ENCODE measurements around the gene FRY. TPM values are rescaled to one million over a fixed set of nuclear protein-coding genes. Genes with fewer than 3 reads are reported as not detected.

FRY gene
- total RNA-seq, 3 donors from 2014 or later = 9.2 to 38.5 (median 10.5) TPM

DNA sequence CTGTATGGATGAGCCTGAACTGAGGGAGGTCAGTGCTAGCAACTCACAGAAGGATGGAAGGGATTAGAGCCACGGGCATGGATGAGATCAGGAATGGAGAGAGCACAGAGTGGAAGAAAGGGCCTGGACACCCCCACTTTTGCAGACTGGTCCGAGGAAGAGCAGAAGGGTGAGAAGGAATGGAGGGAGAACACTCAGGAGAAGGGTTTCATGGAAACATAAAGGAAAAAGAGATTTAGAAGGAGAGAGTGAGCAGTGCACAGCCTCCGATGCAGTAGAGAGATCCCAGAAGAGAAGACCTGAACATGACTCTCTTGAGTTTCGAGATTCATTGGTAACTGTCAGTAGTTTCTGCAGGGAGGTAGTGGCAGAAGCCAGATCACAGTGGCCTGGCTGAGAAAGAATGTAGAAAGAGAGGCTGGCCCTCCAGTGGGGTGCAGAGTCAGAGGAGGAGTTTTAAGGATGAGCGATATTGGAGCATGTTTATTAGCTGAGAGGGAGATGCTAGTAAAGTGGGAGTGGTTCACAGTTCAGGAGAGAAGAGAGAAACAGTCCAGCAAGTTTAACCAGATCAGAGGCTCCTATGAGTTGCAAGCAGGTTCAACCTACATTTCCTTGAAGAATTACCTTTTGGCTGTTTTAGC, 174.6 kb downstream of the FRY start:
- TF ChIP-seq, protein P1, sequence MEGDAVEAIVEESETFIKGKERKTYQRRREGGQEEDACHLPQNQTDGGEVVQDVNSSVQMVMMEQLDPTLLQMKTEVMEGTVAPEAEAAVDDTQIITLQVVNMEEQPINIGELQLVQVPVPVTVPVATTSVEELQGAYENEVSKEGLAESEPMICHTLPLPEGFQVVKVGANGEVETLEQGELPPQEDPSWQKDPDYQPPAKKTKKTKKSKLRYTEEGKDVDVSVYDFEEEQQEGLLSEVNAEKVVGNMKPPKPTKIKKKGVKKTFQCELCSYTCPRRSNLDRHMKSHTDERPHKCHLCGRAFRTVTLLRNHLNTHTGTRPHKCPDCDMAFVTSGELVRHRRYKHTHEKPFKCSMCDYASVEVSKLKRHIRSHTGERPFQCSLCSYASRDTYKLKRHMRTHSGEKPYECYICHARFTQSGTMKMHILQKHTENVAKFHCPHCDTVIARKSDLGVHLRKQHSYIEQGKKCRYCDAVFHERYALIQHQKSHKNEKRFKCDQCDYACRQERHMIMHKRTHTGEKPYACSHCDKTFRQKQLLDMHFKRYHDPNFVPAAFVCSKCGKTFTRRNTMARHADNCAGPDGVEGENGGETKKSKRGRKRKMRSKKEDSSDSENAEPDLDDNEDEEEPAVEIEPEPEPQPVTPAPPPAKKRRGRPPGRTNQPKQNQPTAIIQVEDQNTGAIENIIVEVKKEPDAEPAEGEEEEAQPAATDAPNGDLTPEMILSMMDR (IDR thresholded peaks at IDR 0.05) = no peak
- Histone ChIP-seq H3K36me3 (ENCODE audit: low read depth) (no peaks in the 10 kb centered on the region), H3K4me1 (ENCODE audit: low read depth) (peaks cover 4% of the 10 kb centered on the region), H3K4me3 (no peak overlapping the region), H3K9me3 (no peaks in the 10 kb centered on the region)
- DNase-seq (no peak), ATAC-seq (peak; percentile 13)
- intact Hi-C loops (cut with DNase I, micrococcal nuclease) = no loop called here

DNA sequence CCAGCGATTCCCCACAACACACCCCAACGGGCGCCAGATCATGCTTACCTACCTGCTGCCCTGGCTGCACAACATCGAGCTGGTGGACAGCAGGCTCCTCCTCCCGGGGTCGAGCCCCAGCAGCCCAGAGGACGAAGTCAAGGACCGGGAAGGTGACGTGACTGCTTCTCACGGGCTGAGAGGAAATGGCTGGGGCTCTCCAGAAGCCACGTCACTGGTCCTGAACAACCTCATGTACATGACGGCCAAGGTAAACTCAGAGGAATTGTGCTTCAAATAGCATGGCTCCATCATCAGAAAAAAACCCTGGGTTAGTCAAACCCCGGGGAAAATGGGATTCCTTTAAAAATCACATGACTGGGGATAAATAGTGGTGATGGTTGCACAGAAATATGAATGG, 177.3 kb downstream of the FRY start:
- intact Hi-C loops (cut with DNase I, micrococcal nuclease) = no loop called here
- no peak for ATAC-seq
- Histone ChIP-seq H3K36me3 (ENCODE audit: low read depth) (no peaks in the 10 kb centered on the region), H3K4me1 (ENCODE audit: low read depth) (peaks cover 4% of the 10 kb centered on the region), H3K4me3 (no peak overlapping the region), H3K9me3 (no peaks in the 10 kb centered on the region)
- no peak for DNase-seq
- TF ChIP-seq, protein P1 (IDR thresholded peaks at IDR 0.05) = no peak

DNA sequence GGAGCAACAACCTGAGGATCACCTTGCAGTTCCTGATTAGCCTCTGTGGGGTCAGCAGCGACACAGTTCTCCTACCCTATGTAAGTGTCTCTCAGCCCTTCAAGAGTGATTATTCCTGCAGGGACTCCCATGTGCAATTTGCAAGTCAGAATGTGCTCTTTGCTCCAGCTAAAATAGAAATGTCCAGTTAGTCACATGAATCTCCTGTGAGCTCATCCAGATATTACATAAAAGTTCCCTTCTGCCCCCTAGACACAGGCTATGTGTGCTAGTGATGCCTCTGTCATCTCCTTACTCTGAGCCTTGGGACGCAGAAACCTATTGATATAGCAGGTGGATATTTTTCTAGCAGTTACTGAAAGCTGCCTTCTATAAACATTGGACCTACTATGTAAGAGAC, 178.1 kb downstream of the FRY start:
- TF ChIP-seq, protein P1 (IDR thresholded peaks at IDR 0.05) = no peak
- no peak for ATAC-seq
- no peaks in the 10 kb centered on the region for H3K9me3 ChIP-seq
- no peak overlapping the region for H3K4me3 ChIP-seq
- DNase-seq = no peak
- H3K4me1 ChIP-seq (ENCODE audit: low read depth) = peaks cover 4% of the 10 kb centered on the region
- H3K36me3 ChIP-seq (ENCODE audit: low read depth) = no peaks in the 10 kb centered on the region
- intact Hi-C loops (cut with DNase I, micrococcal nuclease) = no loop called here

DNA sequence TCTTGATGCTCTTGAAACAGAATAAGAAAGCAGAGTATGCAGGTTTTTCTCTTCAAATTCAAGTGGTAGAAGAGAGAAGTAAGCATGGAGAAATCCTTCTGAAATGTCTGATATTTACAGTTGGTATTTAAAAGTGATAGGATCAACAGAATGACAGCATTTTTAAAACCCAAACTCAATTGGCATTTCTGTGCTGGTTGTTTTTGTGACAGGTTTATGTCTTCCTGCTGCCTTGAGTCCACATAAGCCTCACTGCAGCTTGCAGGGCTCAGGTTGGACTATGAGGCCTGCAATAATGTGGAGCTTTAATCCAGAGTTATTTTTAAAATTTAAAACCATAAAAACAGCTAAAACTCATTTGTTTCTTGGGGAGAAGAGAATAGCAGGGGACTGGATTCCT, 178.5 kb downstream of the FRY start:
- Histone ChIP-seq H3K4me3 (no peak overlapping the region), H3K9me3 (no peaks in the 10 kb centered on the region), H3K36me3 (ENCODE audit: low read depth) (no peaks in the 10 kb centered on the region), H3K4me1 (ENCODE audit: low read depth) (peaks cover 4% of the 10 kb centered on the region)
- ATAC-seq (no peak), DNase-seq (no peak)
- TF ChIP-seq, protein P1 (IDR thresholded peaks at IDR 0.05) = no peak
- intact Hi-C loops (cut with DNase I, micrococcal nuclease) = no loop called here

GRCh38 chr13:32211813-32212212, 180.2 kb downstream of the FRY start:
- TF ChIP-seq, protein P1 (IDR thresholded peaks at IDR 0.05) = no peak
- no peak overlapping the region for H3K4me3 ChIP-seq
- intact Hi-C loops (cut with DNase I, micrococcal nuclease) = no loop called here
- H3K36me3 ChIP-seq (ENCODE audit: low read depth) = no peaks in the 10 kb centered on the region
- no peaks in the 10 kb centered on the region for H3K4me1 ChIP-seq (ENCODE audit: low read depth)
- DNase-seq (no peak), ATAC-seq (no peak)
- no peaks in the 10 kb centered on the region for H3K9me3 ChIP-seq

DNA sequence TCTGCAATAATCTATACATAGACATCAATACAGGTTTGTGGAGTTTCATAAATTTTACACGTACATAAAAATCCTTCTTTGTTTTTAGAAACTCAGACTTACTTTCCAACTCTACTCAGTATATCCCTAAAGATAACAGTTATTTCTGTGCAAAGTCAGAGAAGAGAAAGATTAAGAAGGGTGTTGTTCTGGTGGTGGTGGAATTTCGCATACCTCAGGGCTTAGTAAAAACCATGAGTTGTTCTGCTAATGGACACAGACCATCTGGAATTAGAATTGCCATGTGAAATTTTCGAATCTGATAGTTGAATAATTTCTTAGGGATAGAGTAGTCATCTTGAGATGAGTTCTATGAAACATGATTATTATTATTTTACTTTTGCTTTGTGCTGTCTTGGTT, 180.8 kb downstream of the FRY start:
- H3K9me3 ChIP-seq = no peaks in the 10 kb centered on the region
- intact Hi-C loops (cut with DNase I, micrococcal nuclease) = no loop called here
- H3K36me3 ChIP-seq (ENCODE audit: low read depth) = no peaks in the 10 kb centered on the region
- H3K4me1 ChIP-seq (ENCODE audit: low read depth) = no peaks in the 10 kb centered on the region
- TF ChIP-seq, protein P1 (IDR thresholded peaks at IDR 0.05) = no peak
- H3K4me3 ChIP-seq = no peak overlapping the region
- ATAC-seq (no peak), DNase-seq (no peak)

Measured in mucosa of descending colon (tissue), 3 donors.